Activated T-cell treated with anti-CD3 and anti-CD28 coated beads, Interleukin-2, amount 50 U/mL, for 4 hours (primary cell): Measurements from ENCODE around the gene CEMIP2. TPM values are rescaled to one million over a fixed set of nuclear protein-coding genes. Genes with fewer than 3 reads are reported as not detected.
A peak's percentile ranks its signal among the peaks of the same experiment; 100 is the strongest.
"Not testable (repeated sequence)": the region's sequence is repeated elsewhere in the genome, so short reads cannot be mapped to it uniquely, and the experiment has no call there.

Experiments used
- ATAC-seq, 2 donors: fragments of 200-7000 bp; cut with Tn5 transposase; one replicate each; pipeline ENCODE4 v1.10.0; 2021
- DNase-seq: peaks from one replicate; pipeline ENCODE4 v3.0.0-alpha.2; 2020
- H3K27me3 Mint-ChIP-seq: one replicate; pipeline ENCODE4 v1.8.0; 2021; ENCODE audit warnings: low read depth, mixed read lengths
- H3K36me3 Mint-ChIP-seq: one replicate; pipeline ENCODE4 v1.8.0; 2022; ENCODE audit warnings: mixed read lengths; ENCODE audit not compliant: insufficient read depth
- H3K4me1 Mint-ChIP-seq: one replicate; pipeline ENCODE4 v1.8.0; 2021; ENCODE audit warnings: low read depth, mixed read lengths
- H3K4me3 Mint-ChIP-seq: one replicate; pipeline ENCODE4 v1.8.0; 2021; ENCODE audit warnings: mild to moderate bottlenecking, moderate library complexity, mixed read lengths
- H3K9me3 Mint-ChIP-seq: one replicate; pipeline ENCODE4 v1.8.0; 2021; ENCODE audit warnings: mixed read lengths
- total RNA-seq, 3 donors: library from RNA; stranded (reverse); gene quantifications; one replicate each; pipeline ENCODE4 v1.2.1, GENCODE V29; 2021

Gene CEMIP2
- 10 to 100 TPM; 51.1 to 71.9 (median 66.2) TPM for total RNA-seq

GRCh38 chr9:71768388-71769174 is at the start of gene CEMIP2:
Gene CEMIP2, minus strand, starts transcription at chr9:71768513. Its CDS starts 18,140 bp downstream, at chr9:71750373.
- DNase-seq (peak; percentile 87), ATAC-seq (peak; percentile 84 to 87)
- Mint-ChIP-seq H3K27me3 (no peaks in the 10 kb centered on the region), H3K4me1 (peaks cover 39% of the 10 kb centered on the region), H3K9me3 (no peaks in the 10 kb centered on the region), H3K4me3 (peak within 1 kb of the TSS; percentile 96), H3K36me3 (peaks cover 4% of the 10 kb centered on the region)

DNA sequence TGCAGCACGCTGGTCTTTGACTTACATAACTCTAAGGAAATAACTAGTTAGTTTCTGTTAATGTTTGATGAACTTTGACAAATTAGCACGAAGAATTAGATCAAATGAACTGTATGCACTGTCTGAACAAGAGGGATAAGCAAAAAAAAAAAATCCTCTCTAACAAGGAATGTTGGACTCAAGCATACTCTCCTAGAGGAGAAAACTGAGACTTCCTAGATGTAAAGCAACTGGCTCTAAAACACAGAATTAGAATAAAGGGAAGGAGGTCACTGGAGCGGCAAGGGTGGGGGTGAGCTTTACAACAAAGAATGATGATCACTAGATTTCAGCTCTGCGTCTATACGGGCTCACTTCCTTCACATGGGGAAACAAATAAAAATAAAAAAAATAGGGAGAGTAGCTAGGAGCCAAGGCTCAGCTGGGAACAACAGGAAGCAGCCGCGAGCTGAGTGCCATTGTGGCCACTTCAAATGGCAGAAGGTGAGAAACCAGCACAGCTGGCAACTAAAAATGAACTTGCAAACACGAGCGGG is 48.7 kb upstream of the CEMIP2 start:
- no peaks in the 10 kb centered on the region for H3K36me3 Mint-ChIP-seq
- DNase-seq (no peak), ATAC-seq (no peak)
- no peak overlapping the region for H3K4me3 Mint-ChIP-seq
- no peaks in the 10 kb centered on the region for H3K27me3 Mint-ChIP-seq
- peaks cover 9% of the 10 kb centered on the region for H3K4me1 Mint-ChIP-seq
- no peaks in the 10 kb centered on the region for H3K9me3 Mint-ChIP-seq

DNA sequence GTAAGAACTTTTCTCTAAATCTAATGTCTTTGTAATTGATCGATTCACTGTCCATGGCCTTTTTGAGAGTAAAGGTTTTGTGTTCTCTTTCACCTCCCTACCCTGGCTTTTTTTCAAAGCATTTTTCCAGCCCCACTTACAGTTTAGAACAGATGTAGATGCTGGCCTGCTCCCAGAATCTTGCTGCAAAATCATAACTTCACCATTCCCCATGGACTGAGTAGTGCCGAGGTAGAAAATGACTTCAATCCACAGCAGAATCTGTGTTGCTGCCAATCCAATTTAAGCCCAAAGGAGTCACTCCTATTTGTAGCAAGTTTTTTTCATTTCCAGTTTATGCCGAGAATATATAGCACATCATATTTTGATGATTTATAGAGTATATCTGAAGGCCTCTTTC is 46.5 kb upstream of the CEMIP2 start:
- no peak for ATAC-seq
- peaks cover 9% of the 10 kb centered on the region for H3K4me1 Mint-ChIP-seq
- no peaks in the 10 kb centered on the region for H3K36me3 Mint-ChIP-seq
- no peak overlapping the region for H3K4me3 Mint-ChIP-seq
- H3K27me3 Mint-ChIP-seq = no peaks in the 10 kb centered on the region
- no peaks in the 10 kb centered on the region for H3K9me3 Mint-ChIP-seq
- no peak for DNase-seq

DNA sequence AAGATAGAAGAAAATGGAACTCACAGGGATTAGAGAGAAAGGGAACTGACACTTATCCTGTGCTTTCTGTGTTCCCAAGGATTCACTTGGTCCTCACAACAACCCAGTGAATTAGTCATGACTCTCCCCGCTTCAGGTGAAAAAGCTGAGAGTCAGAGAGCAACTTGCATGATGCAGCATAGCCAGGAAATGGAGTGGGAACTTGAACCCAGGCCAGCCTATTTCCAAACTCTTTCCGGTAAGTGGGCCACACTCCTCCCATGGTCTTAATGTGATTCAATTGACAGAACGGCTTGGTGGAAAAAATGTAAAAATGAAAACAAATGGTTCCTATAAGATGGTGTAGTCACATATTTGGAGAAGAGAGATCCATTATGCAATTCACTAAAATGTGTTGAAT is 45.9 kb upstream of the CEMIP2 start:
- Mint-ChIP-seq H3K4me1 (peaks cover 9% of the 10 kb centered on the region), H3K27me3 (no peaks in the 10 kb centered on the region), H3K4me3 (no peak overlapping the region), H3K9me3 (no peaks in the 10 kb centered on the region), H3K36me3 (no peaks in the 10 kb centered on the region)
- ATAC-seq (no peak), DNase-seq (no peak)

- H3K9me3 Mint-ChIP-seq = no peaks in the 10 kb centered on the region
- no peaks in the 10 kb centered on the region for H3K36me3 Mint-ChIP-seq
- DNase-seq (no peak), ATAC-seq (no peak)
- H3K27me3 Mint-ChIP-seq = no peaks in the 10 kb centered on the region
- H3K4me3 Mint-ChIP-seq = no peak overlapping the region
- H3K4me1 Mint-ChIP-seq = peaks cover 7% of the 10 kb centered on the region
Measured at GRCh38 chr9:71812385-71812784, 44.1 kb upstream of the CEMIP2 start.

GRCh38 chr9:71808068-71808467 is 39.8 kb upstream of the CEMIP2 start:
- no peaks in the 10 kb centered on the region for H3K27me3 Mint-ChIP-seq

GRCh38 chr9:71806901-71807307 is 38.6 kb upstream of the CEMIP2 start:
- peak; percentile 89 to 93 for ATAC-seq
- no peak overlapping the region for H3K4me3 Mint-ChIP-seq
- H3K9me3 Mint-ChIP-seq = no peaks in the 10 kb centered on the region
- peaks cover 5% of the 10 kb centered on the region for H3K4me1 Mint-ChIP-seq
- DNase-seq = peak; percentile 42
- H3K36me3 Mint-ChIP-seq = no peaks in the 10 kb centered on the region
- no peaks in the 10 kb centered on the region for H3K27me3 Mint-ChIP-seq

More at GRCh38 chr9:71808068-71808467, 39.8 kb upstream of the CEMIP2 start:
- DNase-seq = no peak
- no peak overlapping the region for H3K4me3 Mint-ChIP-seq
- H3K4me1 Mint-ChIP-seq = peaks cover 5% of the 10 kb centered on the region
- no peaks in the 10 kb centered on the region for H3K9me3 Mint-ChIP-seq
- no peaks in the 10 kb centered on the region for H3K36me3 Mint-ChIP-seq
- ATAC-seq = no peak

DNA sequence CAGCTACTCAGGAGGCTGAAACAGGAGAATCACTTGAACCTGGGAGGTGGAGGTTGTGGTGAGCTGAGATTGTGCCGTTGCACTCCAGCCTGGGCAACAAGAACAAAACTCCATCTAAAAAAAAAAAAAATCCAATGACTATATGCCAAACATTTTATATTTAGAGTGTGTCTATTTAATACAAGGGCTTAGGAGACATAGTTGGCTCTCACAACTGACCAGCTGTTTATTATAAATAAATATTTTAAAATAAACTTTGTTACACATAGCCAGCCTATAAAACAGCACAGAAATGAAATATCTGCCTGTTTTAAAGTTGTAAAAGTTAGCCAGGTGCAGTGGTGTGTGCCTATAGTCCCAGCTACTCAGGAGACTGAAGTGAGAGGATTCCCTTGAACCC is 36.8 kb upstream of the CEMIP2 start:
- not testable (repeated sequence) for H3K9me3 Mint-ChIP-seq, H3K4me3 Mint-ChIP-seq, H3K36me3 Mint-ChIP-seq, H3K4me1 Mint-ChIP-seq, DNase-seq, H3K27me3 Mint-ChIP-seq, ATAC-seq

DNA sequence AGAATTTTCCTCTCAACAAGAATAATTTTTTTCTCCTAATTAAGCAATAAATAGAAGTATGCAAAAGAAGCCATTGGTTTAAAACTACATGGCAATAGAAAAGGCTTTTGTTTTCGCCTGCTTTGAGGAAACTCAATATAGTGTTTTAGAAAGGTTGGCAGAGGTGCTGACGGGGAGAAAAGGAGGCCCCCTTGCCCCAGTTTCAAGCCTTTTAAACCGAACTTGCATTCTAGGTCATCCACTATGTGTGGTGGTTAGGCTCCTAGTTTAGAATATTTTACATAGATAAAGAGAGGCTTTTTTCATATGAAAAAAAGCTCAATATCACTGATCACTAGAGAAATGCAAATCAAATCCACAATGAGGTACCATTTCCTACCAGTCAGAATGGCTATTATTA is 33.5 kb upstream of the CEMIP2 start:
- H3K36me3 Mint-ChIP-seq = no peaks in the 10 kb centered on the region
- no peaks in the 10 kb centered on the region for H3K27me3 Mint-ChIP-seq
- ATAC-seq (no peak), DNase-seq (no peak)
- H3K4me3 Mint-ChIP-seq = no peak overlapping the region
- peaks cover 9% of the 10 kb centered on the region for H3K4me1 Mint-ChIP-seq
- H3K9me3 Mint-ChIP-seq = no peaks in the 10 kb centered on the region

DNA sequence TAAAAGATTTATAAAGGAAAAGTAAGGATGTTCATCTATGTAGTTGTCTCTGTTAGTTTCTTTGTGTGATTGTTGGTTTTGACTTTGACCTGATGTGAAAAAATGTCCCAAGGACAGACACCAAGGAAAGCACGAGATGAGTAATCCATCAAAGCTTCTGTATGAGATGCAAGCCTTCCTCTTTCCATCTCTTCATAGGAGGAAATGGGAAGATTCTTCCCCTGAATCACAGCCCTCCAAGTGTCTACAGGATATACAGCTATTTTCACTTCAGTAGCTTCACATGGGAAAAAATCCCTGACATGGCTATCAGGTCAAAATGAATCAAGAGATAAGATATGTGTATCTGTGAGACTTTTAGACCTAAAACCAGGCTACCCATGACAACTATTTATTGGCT is 29.0 kb upstream of the CEMIP2 start:
- Mint-ChIP-seq H3K27me3 (no peaks in the 10 kb centered on the region), H3K9me3 (no peaks in the 10 kb centered on the region), H3K36me3 (no peaks in the 10 kb centered on the region), H3K4me1 (peaks cover 50% of the 10 kb centered on the region), H3K4me3 (no peak overlapping the region)
- DNase-seq (no peak), ATAC-seq (no peak)

- Mint-ChIP-seq H3K9me3 (no peaks in the 10 kb centered on the region), H3K36me3 (no peaks in the 10 kb centered on the region), H3K27me3 (no peaks in the 10 kb centered on the region), H3K4me1 (peaks cover 60% of the 10 kb centered on the region), H3K4me3 (no peak overlapping the region)
- no peak for DNase-seq
- ATAC-seq = peak; percentile 45 to 46
Measured at GRCh38 chr9:71796100-71796767, 27.9 kb upstream of the CEMIP2 start.

DNA sequence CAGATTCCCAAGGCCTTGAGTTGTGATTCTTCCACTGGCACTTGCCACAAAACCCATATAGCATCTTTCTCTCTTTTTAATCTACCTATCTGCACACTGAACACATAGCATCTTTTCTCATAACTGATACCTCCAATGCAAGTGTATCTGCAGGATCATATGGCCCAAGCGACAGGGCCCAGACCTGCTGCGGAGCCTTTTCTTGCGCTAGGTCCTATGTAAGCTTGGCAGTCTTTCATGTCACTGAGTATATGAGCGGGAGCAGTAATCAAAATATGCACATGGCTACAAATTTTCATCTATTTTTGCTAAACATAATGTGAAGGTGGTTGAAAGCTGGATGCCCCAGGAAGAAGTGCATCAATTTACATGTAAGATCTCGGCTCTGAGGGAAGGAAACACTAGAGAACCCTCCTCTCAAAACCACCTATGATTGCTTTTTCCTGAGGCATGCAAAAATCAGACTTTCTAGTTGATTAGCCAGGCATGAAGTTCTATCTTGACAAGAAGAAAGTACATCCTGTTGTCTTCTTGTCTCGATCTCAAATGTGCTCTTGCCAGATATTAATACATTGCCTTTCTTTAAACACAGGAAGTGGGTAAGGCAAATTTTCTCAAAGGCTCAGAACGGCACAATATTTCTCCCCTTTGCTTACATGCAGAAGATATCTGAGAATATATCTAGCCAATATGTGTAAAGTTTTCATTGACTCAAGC is 26.9 kb upstream of the CEMIP2 start:
- peaks cover 62% of the 10 kb centered on the region for H3K4me1 Mint-ChIP-seq
- ATAC-seq = peak; percentile 52 to 63

DNA sequence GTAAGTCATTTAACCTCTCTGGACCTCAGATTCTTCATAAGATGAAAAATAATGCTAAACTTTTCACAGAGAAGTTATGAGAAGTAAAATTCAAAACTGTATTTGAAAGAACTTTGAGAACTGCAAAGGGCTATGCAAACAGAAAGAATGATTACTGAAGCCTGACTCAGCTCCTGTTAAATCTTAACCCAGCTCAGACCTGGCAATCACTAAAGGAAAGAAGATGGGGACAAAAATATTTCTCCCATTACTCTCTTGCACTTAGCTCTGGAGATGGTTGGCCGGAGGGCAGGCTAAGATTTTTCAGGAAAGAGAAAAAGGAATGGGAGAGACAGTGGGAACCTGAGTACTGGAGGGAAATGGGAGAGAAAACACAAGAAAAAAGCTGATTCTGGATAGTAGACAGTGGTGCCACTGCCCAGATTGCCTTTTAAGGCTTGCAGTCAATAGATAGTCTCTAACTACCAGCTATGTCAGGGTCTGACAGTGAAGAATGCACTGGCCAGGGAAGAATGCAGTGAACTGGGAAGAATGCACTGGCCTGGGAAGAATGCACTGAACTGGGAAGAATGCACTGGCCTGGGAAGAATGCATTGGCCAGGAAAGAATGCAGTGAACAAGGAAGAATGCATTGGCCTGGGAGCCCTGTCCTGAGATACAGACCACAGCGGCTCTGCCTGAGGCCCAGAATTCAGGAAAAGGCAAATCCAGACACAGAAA is 25.2 kb upstream of the CEMIP2 start:
- H3K27me3 Mint-ChIP-seq = no peaks in the 10 kb centered on the region
- H3K36me3 Mint-ChIP-seq = no peaks in the 10 kb centered on the region
- H3K4me3 Mint-ChIP-seq = no peak overlapping the region
- no peak for ATAC-seq
- peaks cover 62% of the 10 kb centered on the region for H3K4me1 Mint-ChIP-seq
- no peak for DNase-seq
- no peaks in the 10 kb centered on the region for H3K9me3 Mint-ChIP-seq

More for the DNA sequence above, 26.9 kb upstream of the CEMIP2 start:
- H3K36me3 Mint-ChIP-seq = no peaks in the 10 kb centered on the region
- DNase-seq = no peak
- H3K9me3 Mint-ChIP-seq = no peaks in the 10 kb centered on the region
- H3K4me3 Mint-ChIP-seq = peak overlapping the region; percentile 47
- H3K27me3 Mint-ChIP-seq = no peaks in the 10 kb centered on the region

- Mint-ChIP-seq H3K4me3 (no peak overlapping the region), H3K4me1 (peaks cover 54% of the 10 kb centered on the region), H3K9me3 (no peaks in the 10 kb centered on the region), H3K27me3 (no peaks in the 10 kb centered on the region), H3K36me3 (no peaks in the 10 kb centered on the region)
- DNase-seq = no peak
- no peak for ATAC-seq
Measured at GRCh38 chr9:71791875-71792274, 23.6 kb upstream of the CEMIP2 start.
